Lower leg skin (tissue), 3 donors: ENCODE measurements around the gene ZBED4.

Experiments used
- CTCF ChIP-seq, 3 donors: fragments of 450-650 bp; IDR thresholded peaks; one replicate each; pipeline ENCODE4 v1.5.1; 2016; ENCODE audit warnings: antibody characterized with exemption in 3 of 3, mild to moderate bottlenecking in 3 of 3, moderate library complexity in 2 of 3
- POLR2A ChIP-seq, 2 donors: fragments of 450-650 bp; IDR thresholded peaks; one replicate each; pipeline ENCODE4 v1.6.1; 2016 to 2017; ENCODE audit warnings: antibody characterized with exemption in 2 of 2, mild to moderate bottlenecking in 1 of 2, moderate library complexity in 1 of 2

GRCh38 chr22:49926916-49927315 lies 73.3 kb downstream of the ZBED4 start:
- TF ChIP-seq CTCF (IDR thresholded peaks at IDR 0.05) (no peak), POLR2A (IDR thresholded peaks at IDR 0.05) (no peak)
